A549 (cell line): ENCODE results near the gene IPPK. TPM values are rescaled to one million over a fixed set of nuclear protein-coding genes. Genes with fewer than 3 reads are reported as not detected.

Experiments
- ATAC-seq, 2 experiments: fragments of 200-7000 bp in 1 of 2; fragments of >200 bp in 1 of 2; cut with Nextera tagmentation in 1 of 2; cut with Tn5 transposase in 1 of 2; 3 replicates each; pipeline versions ENCODE4 v1.8.0 to v1.9.1; 2018 to 2020; ENCODE audit warnings: mild to moderate bottlenecking in 1 of 2, moderate library complexity in 1 of 2
- CTCF ChIA-PET: fragments of 300-600 bp; sonication (Branson Sonifier 250); formaldehyde crosslinking; extraction: SDS; loops from one replicate; lab custom pipeline; 2021; ENCODE audit warnings: antibody characterized with exemption, inconsistent platforms; lab: Yijun Ruan, JAX
- POLR2A ChIA-PET: fragments of 350-600 bp; formaldehyde crosslinking; extraction: SDS; loops from one replicate; lab custom pipeline; 2021; ENCODE audit warnings: antibody characterized with exemption, inconsistent platforms; lab: Yijun Ruan, JAX
- DNase-seq, 2 experiments: peaks; one replicate each; pipeline versions ENCODE4 v3.0.0 to v3.0.0-alpha.2; 2011 to 2016; ENCODE audit warnings: low read depth in 1 of 2, low spot score in 1 of 2
- FAIRE-seq: peaks from 2 replicates; lab custom pipeline; 2011; peaks lifted over from hg19 to GRCh38; lab: Jason Lieb, UNC
- H3K27ac ChIP-seq, 2 experiments: fragments of >200 bp; sonication (Bioruptor Twin); formaldehyde crosslinking; 3 replicates each; pipeline ENCODE4 v1.5.1; 2016 to 2017
- H3K4me1 ChIP-seq: fragments of >200 bp; sonication (Bioruptor Twin); formaldehyde crosslinking; 3 replicates; pipeline ENCODE4 v1.6.1; 2016
- H3K4me2 ChIP-seq: fragments of >200 bp; sonication (Bioruptor Twin); formaldehyde crosslinking; 3 replicates; pipeline ENCODE4 v1.6.1; 2016
- H3K4me3 ChIP-seq: fragments of >200 bp; sonication (Bioruptor Twin); formaldehyde crosslinking; 3 replicates; pipeline ENCODE4 v1.5.1; 2016
- H3K9me3 ChIP-seq: fragments of >200 bp; sonication (Bioruptor Twin); formaldehyde crosslinking; 3 replicates; pipeline ENCODE4 v1.6.1; 2016
- CHD2 ChIP-seq: fragments of 150-350 bp; IDR thresholded peaks from 2 replicates; pipeline ENCODE4 v1.6.1; 2014; ENCODE audit warnings: low read length; ENCODE audit not compliant: partially characterized antibody
- CHD4 ChIP-seq: fragments of 200-600 bp; sonication (generic); IDR thresholded peaks from 2 replicates; pipeline ENCODE4 v1.6.1; 2016; ENCODE audit warnings: antibody characterized with exemption, mild to moderate bottlenecking, borderline replicate concordance
- ESRRA ChIP-seq: fragments of 150-350 bp; IDR thresholded peaks from 2 replicates; pipeline ENCODE4 v1.6.1; 2014; ENCODE audit warnings: mild to moderate bottlenecking, low read length, borderline replicate concordance
- FOSL2 ChIP-seq, 2 experiments: fragments of 450-650 bp in 1 of 2; fragments of >200 bp in 1 of 2; sonication (Bioruptor Twin) in 1 of 2; formaldehyde crosslinking; IDR thresholded peaks; 2 replicates each; pipeline versions ENCODE4 v1.5.0 to v1.6.1; 2016 to 2020; ENCODE audit warnings: mild to moderate bottlenecking in 1 of 2, moderate library complexity in 1 of 2
- FOXS1 ChIP-seq: fragments of 250-450 bp; sonication (Bioruptor Pico); IDR thresholded peaks from 2 replicates; pipeline ENCODE4 v1.5.0; 2020; ENCODE audit warnings: mild to moderate bottlenecking, moderate library complexity
- HMGXB4 ChIP-seq: fragments of 250-450 bp; sonication (Bioruptor Pico); IDR thresholded peaks from 2 replicates; pipeline ENCODE4 v1.5.0; 2021; ENCODE audit warnings: mild to moderate bottlenecking, moderate library complexity, borderline replicate concordance
- HOXA7 ChIP-seq: fragments of 250-450 bp; sonication (Bioruptor Pico); IDR thresholded peaks from 2 replicates; pipeline ENCODE4 v1.5.0; 2020; ENCODE audit warnings: mild to moderate bottlenecking, moderate library complexity
- JUN ChIP-seq, 2 experiments: fragments of >200 bp; sonication (Bioruptor Twin); formaldehyde crosslinking; IDR thresholded peaks; 2 replicates in 1 of 2; 3 replicates in 1 of 2; pipeline ENCODE4 v1.6.1; 2016 to 2017
- KDM1A ChIP-seq: fragments of 200-600 bp; sonication (generic); IDR thresholded peaks from 2 replicates; pipeline ENCODE4 v1.6.1; 2016; ENCODE audit warnings: low read depth, mild to moderate bottlenecking
- KDM5A ChIP-seq: fragments of 200-600 bp; sonication (generic); IDR thresholded peaks from 2 replicates; pipeline ENCODE4 v1.6.1; 2016; ENCODE audit warnings: antibody characterized with exemption, mild to moderate bottlenecking
- NFE2L2 ChIP-seq: fragments of 150-350 bp; conservative IDR thresholded peaks from 2 replicates; pipeline ENCODE4 v1.6.1; 2014; ENCODE audit warnings: low read length
- NR3C1 ChIP-seq: fragments of >200 bp; sonication (Bioruptor Twin); formaldehyde crosslinking; IDR thresholded peaks from 3 replicates; pipeline ENCODE4 v1.6.1; 2017
- PHF8 ChIP-seq: fragments of 200-600 bp; sonication (generic); IDR thresholded peaks from 2 replicates; pipeline ENCODE4 v1.6.1; 2016; ENCODE audit warnings: low read depth, mild to moderate bottlenecking, antibody characterized with exemption, moderate library complexity, borderline replicate concordance
- POLR2AphosphoS2 ChIP-seq: conservative IDR thresholded peaks from 2 replicates; pipeline ENCODE4 v1.6.1; 2012; ENCODE audit warnings: low read length, improper control_type of control experiment, inconsistent platforms
- RARB ChIP-seq: fragments of 250-450 bp; sonication (Bioruptor Pico); IDR thresholded peaks from 2 replicates; pipeline ENCODE4 v1.8.0; 2021; ENCODE audit warnings: mild to moderate bottlenecking, moderate library complexity
- SMC3 ChIP-seq: fragments of >200 bp; sonication (Bioruptor Twin); formaldehyde crosslinking; IDR thresholded peaks from 3 replicates; pipeline ENCODE4 v1.6.1; 2018; ENCODE audit warnings: inconsistent platforms
- SREBF2 ChIP-seq: fragments of 450-650 bp; IDR thresholded peaks from 2 replicates; pipeline ENCODE4 v1.6.1; 2014; ENCODE audit warnings: mild to moderate bottlenecking, moderate library complexity
- TP53 ChIP-seq: fragments of 250-450 bp; sonication (Bioruptor Pico); IDR thresholded peaks from 2 replicates; pipeline ENCODE4 v1.5.0; 2021; ENCODE audit warnings: mild to moderate bottlenecking, moderate library complexity
- ZFP36 ChIP-seq: fragments of 450-650 bp; IDR thresholded peaks from 2 replicates; pipeline ENCODE4 v1.6.1; 2014; ENCODE audit warnings: borderline replicate concordance; ENCODE audit not compliant: partially characterized antibody
- ZNF302 ChIP-seq: fragments of 250-450 bp; sonication (Bioruptor Pico); IDR thresholded peaks from 2 replicates; pipeline ENCODE4 v1.9.0; 2021; ENCODE audit warnings: inconsistent platforms, mild to moderate bottlenecking, moderate library complexity
- ZSCAN20 ChIP-seq: fragments of 250-450 bp; sonication (Bioruptor Pico); IDR thresholded peaks from 2 replicates; pipeline ENCODE4 v1.8.0; 2022; ENCODE audit warnings: mild to moderate bottlenecking, moderate library complexity
- WGBS: methylation state at CpG from one replicate; pipeline ENCODE4 v1.1.6; 2017; ENCODE audit errors: missing lambda C conversion rate; 5-methylcytosine and 5-hydroxymethylcytosine counted together
- polyA plus RNA-seq, 4 experiments: library from polyadenylated mRNA; depleted of rRNA in 3 of 4; stranded (reverse); fragments of >200 nt; fragmentation: RNase III in 1 of 4; extraction: RNeasy Plus Mini Kit Qiagen cat#74134 plus additional on column Dnase treatment in 1 of 4; gene quantifications; 2 replicates in 3 of 4; 3 replicates in 1 of 4; pipeline ENCODE4 v1.2.3, GENCODE V29; 2011 to 2017
- TF ChIP-seq, protein P1 (sequence below): fragments of 450-650 bp; IDR thresholded peaks from 2 replicates; pipeline ENCODE4 v1.6.1; 2014; ENCODE audit warnings: antibody characterized with exemption

Gene IPPK
- polyA plus RNA-seq, 2 of the 4 experiments (the other 2 are of a cell fraction), result 12.2 to 20.0 TPM

GRCh38 chr9:92718086-92719001 lies 48.4 kb upstream of the IPPK start:
- ChIA-PET CTCF (interaction anchor here (0.6 to 9.0 kb wide), 14 partner anchors 9 to 73 kb away, joined by 3 to 138 read pairs (median 4); partner anchors contain the start of genes BICD2 and IPPK), POLR2A (interaction anchor here (0.6 kb wide), 1 partner anchor 68 kb away, joined by 7 read pairs; no protein-coding TSS in a partner anchor)
- WGBS, result 96% methylated on average over 27 of the region's 40 CpGs
- H3K4me1 ChIP-seq, result no peaks in the 10 kb centered on the region
- H3K4me2 ChIP-seq, result no peak overlapping the region
- no peaks in the 10 kb centered on the region for H3K9me3 ChIP-seq
- no peak for DNase-seq
- H3K27ac ChIP-seq, result no peak overlapping the region
- ATAC-seq, result no peak
- FAIRE-seq, result no peak
- no peak overlapping the region for H3K4me3 ChIP-seq
- no peak for TF ChIP-seq RARB (CRISPR knock-in tag)
- TF ChIP-seq NFE2L2, result no peak
- no peak for TF ChIP-seq ZSCAN20 (CRISPR knock-in tag)
- TF ChIP-seq NR3C1, result no peak
- TF ChIP-seq ZNF302 (CRISPR knock-in tag), result no peak
- TF ChIP-seq ZFP36, result no peak
- TF ChIP-seq, protein P1, sequence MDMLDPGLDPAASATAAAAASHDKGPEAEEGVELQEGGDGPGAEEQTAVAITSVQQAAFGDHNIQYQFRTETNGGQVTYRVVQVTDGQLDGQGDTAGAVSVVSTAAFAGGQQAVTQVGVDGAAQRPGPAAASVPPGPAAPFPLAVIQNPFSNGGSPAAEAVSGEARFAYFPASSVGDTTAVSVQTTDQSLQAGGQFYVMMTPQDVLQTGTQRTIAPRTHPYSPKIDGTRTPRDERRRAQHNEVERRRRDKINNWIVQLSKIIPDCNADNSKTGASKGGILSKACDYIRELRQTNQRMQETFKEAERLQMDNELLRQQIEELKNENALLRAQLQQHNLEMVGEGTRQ, result no peak
- no peak for TF ChIP-seq KDM1A
- TF ChIP-seq FOSL2 (IDR thresholded peaks at IDR 0.05), result no peak
- no peak for TF ChIP-seq FOSL2 (CRISPR knock-in tag; IDR thresholded peaks at IDR 0.05)
- no peak for TF ChIP-seq FOXS1 (CRISPR knock-in tag)
- no peak for TF ChIP-seq PHF8
- no peak for TF ChIP-seq HOXA7 (CRISPR knock-in tag)
- TF ChIP-seq ESRRA, result no peak
- no peak for TF ChIP-seq SREBF2
- TF ChIP-seq KDM5A, result no peak
- TF ChIP-seq JUN (IDR thresholded peaks at IDR 0.05), result no peak
- TF ChIP-seq TP53 (CRISPR knock-in tag), result no peak
- TF ChIP-seq, all 56 proteins: peak for 0

GRCh38 chr9:92717201-92718085 lies 47.5 kb upstream of the IPPK start:
- Histone ChIP-seq H3K4me3 (no peak overlapping the region), H3K27ac (no peak overlapping the region), H3K4me1 (no peaks in the 10 kb centered on the region)
- TF ChIP-seq ZSCAN20 (CRISPR knock-in tag) (no peak), CHD2 (no peak), SMC3 (no peak), POLR2AphosphoS2 (no peak), CHD4 (no peak), FOXS1 (CRISPR knock-in tag) (no peak), HMGXB4 (CRISPR knock-in tag) (no peak), ZNF302 (CRISPR knock-in tag) (no peak)
- TF ChIP-seq, all 56 proteins: peak for 0
- ChIA-PET CTCF (interaction anchor here (0.6 to 9.0 kb wide), 24 partner anchors 9 to 1884 kb away, joined by 3 to 138 read pairs (median 4); partner anchors contain the start of genes BICD2 and IPPK), POLR2A (interaction anchor here (0.6 kb wide), 1 partner anchor 69 kb away, joined by 7 read pairs; no protein-coding TSS in a partner anchor)
- WGBS, result 90% methylated on average over 21 of the region's 21 CpGs
- ATAC-seq (peak in 1 of 2 experiments; percentile 30; a peak in 3 of 6 replicates), FAIRE-seq (no peak), DNase-seq (no peak)
- Histone ChIP-seq H3K4me2 (no peak overlapping the region), H3K9me3 (no peaks in the 10 kb centered on the region)
